Cortex of kidney (tissue), 1 donor: Measurements from ENCODE around the gene LSM12.

Experiments
- DNase-seq: peaks from one replicate; lab custom pipeline; 2025; lab: John Stamatoyannopoulos, UW

LSM12 gene

GRCh38 chr17:44095647-44096496, 29.4 kb upstream of the LSM12 start:
- DNase-seq = no peak

GRCh38 chr17:44095388-44095646, 28.8 kb upstream of the LSM12 start:
- no peak for DNase-seq

- no peak for DNase-seq
Measured at GRCh38 chr17:44094701-44095387, 28.4 kb upstream of the LSM12 start.

- DNase-seq = no peak
Measured at GRCh38 chr17:44093231-44093900, 26.9 kb upstream of the LSM12 start.

GRCh38 chr17:44092051-44092450, 25.6 kb upstream of the LSM12 start:
- no peak for DNase-seq

GRCh38 chr17:44091200-44091997, 24.9 kb upstream of the LSM12 start:
- no peak for DNase-seq

- DNase-seq = no peak
Measured at GRCh38 chr17:44088254-44088653, 21.8 kb upstream of the LSM12 start.

GRCh38 chr17:44087319-44087718, 20.8 kb upstream of the LSM12 start:
- no peak for DNase-seq

GRCh38 chr17:44086364-44087311, 20.2 kb upstream of the LSM12 start:
- DNase-seq = no peak

GRCh38 chr17:44085908-44086307, 19.4 kb upstream of the LSM12 start:
- DNase-seq = no peak

GRCh38 chr17:44084921-44085320, 18.4 kb upstream of the LSM12 start:
- no peak for DNase-seq

- no peak for DNase-seq
Measured at GRCh38 chr17:44084131-44084538, 17.7 kb upstream of the LSM12 start.

- no peak for DNase-seq
Measured at GRCh38 chr17:44083250-44083849, 16.9 kb upstream of the LSM12 start.

GRCh38 chr17:44082256-44082927, 15.9 kb upstream of the LSM12 start:
- DNase-seq = no peak

- DNase-seq = no peak
Measured at GRCh38 chr17:44081681-44082080, 15.2 kb upstream of the LSM12 start.

- no peak for DNase-seq
Measured at GRCh38 chr17:44079877-44080821, 13.7 kb upstream of the LSM12 start.

GRCh38 chr17:44078412-44078811, 11.9 kb upstream of the LSM12 start:
- DNase-seq = no peak

- DNase-seq = no peak
Measured at GRCh38 chr17:44077595-44077909, 11.1 kb upstream of the LSM12 start.
